NCI-H82 (cell line): ENCODE data around the gene ACOX3.

ENCODE experiments used
- DNase-seq: peaks from one replicate; lab custom pipeline; 2025; lab: John Stamatoyannopoulos, UW

ACOX3 gene

GRCh38 chr4:8440492-8441311 is at the start of gene ACOX3, which contains the start of gene TRMT44:
Gene ACOX3, minus strand, starts transcription at chr4:8440723. Its CDS starts 24,202 bp downstream, at chr4:8416521.
Gene TRMT44, plus strand, starts transcription at chr4:8440777. Its CDS starts 46 bp downstream, at chr4:8440823.
- peak; percentile 83 for DNase-seq

DNA sequence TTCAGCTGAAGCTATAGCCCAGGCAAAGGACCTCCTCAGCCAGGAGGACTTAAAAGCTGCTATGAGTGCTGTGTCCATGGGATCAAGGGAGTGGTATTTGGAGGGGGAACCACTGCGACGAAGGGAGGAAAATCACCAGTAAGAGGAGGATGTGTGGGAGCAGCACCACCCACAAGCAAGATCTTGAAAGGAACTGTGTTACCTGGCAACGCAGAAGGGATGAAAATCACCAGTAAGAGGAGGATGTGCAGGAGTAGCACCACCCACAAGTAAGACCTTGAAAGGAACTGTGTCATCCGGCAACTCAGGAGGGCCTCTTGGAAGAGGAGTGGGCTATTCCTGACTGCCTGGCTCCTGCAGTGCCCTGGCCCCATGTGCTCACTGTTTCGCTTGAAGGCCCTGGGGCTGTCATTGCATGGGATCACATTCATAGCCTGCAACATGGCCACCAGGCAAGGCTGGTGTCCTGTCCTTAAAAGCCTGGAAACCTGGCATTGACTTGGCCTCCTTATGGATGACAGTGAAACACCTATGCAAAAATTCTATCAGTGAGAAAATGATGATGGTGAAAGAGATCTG is 48.4 kb upstream of the ACOX3 start:
- DNase-seq: no peak

- peak; percentile 72 for DNase-seq
Observed at GRCh38 chr4:8486643-8487042, 46.1 kb upstream of the ACOX3 start.

DNA sequence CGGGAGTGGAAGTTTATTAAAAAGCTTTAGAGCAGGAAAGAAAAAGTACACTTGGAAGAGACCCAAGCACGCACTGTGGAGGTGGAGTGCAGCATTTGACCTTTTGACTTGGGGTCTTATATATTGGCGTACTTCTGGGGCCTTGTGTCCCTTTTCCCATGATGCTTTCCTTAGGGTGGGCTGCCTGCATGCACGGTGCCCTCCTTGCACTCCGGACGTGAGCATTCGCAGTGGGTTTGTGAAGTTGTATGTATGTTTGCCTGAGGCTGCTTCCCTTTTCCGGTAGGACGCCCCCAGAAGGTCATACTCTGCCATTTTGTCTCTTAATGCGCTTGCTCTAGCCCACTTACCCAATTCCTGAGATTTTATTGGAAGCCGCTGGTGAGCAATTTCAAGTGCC is 39.7 kb upstream of the ACOX3 start:
- no peak for DNase-seq

GRCh38 chr4:8478801-8479744 is 38.5 kb upstream of the ACOX3 start:
- DNase-seq: no peak

DNA sequence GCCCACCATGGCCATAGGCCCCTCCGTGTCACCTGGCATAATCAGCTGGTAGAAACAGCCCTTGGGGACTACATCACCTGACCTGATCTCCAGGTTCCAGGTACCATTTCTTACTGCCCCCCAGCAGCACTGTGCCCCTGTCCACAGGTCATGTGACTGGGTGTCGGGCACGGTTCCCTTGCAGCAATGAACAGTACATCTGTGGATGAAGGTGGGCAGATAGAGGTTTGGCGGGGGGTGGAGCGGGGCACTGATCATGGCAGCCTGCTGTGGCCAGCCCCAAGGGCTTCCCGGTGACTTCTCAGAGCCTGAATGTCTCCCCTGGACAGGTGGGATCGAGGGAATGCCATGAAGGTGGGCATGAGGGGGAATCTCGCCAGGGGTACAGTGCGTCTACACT is 37.8 kb upstream of the ACOX3 start:
- no peak for DNase-seq

DNA sequence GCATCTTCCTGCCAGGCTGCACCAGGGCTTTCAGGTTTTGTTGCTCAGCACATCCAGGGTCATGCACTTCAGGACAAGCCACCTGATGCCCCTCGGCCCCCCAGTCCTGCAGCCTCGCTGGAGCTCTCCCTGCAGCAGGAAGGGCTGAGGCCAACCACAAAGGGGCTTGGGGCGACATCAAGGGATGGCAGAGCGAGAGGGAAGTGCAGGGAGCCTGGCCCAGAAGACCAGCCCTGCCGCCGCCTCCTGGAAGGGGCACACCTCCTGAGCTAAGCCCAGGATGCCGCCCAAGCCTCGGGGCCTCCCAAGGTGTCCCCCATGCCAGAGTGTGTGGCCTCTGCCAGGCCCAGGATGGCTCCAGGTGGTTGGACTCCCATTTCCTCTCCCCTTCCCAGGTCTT is 37.2 kb upstream of the ACOX3 start:
- no peak for DNase-seq

- DNase-seq: no peak
Observed at GRCh38 chr4:8477095-8477635, 36.6 kb upstream of the ACOX3 start.

GRCh38 chr4:8475751-8476575 is 35.4 kb upstream of the ACOX3 start:
- no peak for DNase-seq

DNA sequence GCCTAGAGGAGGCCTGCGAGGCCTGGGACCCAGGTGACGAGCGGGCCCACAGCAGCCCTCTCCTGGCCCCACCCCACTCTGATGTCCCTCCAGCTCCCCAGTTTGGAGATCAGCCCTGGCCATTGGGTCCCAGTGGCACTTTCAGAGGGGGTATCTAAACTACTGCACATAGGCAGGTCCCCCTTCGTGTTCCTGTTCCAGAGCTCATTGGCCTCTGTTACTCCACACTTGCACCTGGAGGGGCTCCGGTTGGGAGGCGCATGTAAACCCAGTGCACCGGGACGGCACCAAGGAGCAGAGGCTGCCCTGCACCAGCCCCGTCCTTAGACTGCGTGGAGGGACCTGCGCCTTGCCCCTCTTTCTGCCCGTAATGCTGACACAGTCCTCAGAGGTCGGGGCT is 34.3 kb upstream of the ACOX3 start:
- no peak for DNase-seq

DNA sequence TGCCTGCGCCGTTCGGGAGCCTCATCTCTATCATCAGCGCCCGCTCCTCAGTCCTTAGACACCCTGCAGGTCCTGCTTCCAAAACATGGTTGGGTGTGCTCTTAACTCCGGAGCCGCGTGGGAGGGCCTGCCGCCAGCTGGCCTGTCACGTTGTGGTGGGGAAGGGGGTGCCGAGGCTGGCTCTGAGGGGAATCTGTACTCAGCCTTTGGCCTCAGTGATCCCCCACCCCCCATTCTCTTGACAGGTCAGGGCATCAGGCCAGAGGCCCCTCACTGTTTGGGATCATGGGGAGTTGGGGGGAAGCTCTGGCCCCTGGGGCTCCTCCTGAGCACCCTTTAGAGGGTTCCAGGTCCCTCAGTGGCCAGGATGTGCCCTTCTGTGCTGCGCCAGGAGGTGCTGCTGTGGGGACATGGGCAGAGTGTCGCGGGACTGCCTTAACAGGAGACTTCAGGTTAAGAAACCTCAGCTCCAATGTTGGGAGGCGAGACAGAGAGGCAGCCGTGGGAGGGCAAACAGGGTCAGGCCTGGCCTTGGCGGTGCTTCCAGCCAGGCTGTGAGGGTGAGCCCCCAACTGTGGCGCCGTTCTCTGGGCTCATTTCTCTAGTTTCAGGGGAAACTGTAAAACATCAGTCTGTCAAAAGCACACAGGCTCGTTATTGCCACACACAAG is 33.5 kb upstream of the ACOX3 start:
- no peak for DNase-seq

GRCh38 chr4:8473198-8473919 is 32.8 kb upstream of the ACOX3 start:
- DNase-seq: no peak

GRCh38 chr4:8472689-8473197 is 32.2 kb upstream of the ACOX3 start:
- DNase-seq: no peak

- DNase-seq: no peak
Observed at GRCh38 chr4:8472158-8472688, 31.7 kb upstream of the ACOX3 start.

GRCh38 chr4:8471211-8471875 is 30.8 kb upstream of the ACOX3 start:
- DNase-seq: no peak

DNA sequence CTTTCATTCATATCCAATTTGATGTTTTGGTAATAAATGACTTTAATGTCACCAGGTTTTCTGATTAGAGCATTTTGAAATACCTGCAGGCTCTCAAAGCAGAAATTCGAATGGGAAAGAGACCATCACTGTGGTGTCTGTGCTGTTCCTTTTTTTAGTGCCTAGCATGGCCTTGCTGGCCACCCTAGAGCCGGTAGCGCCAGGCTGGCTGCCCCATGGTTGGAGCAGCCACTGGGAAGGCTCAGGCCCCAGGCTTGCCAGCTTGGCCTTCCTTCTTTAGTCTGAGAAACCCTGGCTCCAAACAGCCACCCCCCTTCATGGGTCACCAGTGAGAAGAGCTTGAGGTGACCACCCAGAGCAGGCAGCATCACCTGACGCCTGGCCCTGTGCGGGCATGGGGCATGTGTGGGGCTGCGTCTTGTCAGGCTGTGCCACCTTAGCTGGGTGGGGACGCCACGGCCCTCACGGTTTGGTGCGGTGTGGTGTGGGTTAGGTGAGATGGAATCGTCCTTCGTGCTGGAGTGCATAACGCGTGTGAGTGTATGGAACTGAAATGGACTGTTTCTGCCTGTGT is 30.0 kb upstream of the ACOX3 start:
- DNase-seq: no peak

DNA sequence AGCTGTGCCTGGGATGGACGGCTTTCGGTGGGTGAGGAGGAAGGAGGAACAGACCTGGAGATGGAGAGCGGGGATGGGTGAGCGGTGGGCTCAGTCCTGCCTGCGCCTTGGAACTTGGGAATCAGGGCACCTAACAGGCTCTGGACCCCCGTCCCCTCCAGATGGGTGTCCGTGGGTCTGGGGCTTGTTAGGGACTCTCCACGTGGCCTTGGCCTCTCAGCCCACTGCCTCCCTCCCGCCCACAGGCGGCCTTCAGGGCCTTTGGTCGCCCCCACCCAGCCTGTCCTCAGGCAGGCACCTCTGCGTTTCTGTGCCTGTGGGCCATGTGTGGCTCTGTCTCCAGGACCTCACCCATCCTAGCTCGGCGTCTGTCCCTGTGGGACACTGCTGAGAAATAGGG is 29.0 kb upstream of the ACOX3 start:
- DNase-seq: no peak

- peak; percentile 57 for DNase-seq
Observed at GRCh38 chr4:8468746-8469535, 28.4 kb upstream of the ACOX3 start.
